Measurements from ENCODE around the gene TNNC2.
A peak's percentile ranks its signal among the peaks of the same experiment; 100 is the strongest.

Gene TNNC2

DNA sequence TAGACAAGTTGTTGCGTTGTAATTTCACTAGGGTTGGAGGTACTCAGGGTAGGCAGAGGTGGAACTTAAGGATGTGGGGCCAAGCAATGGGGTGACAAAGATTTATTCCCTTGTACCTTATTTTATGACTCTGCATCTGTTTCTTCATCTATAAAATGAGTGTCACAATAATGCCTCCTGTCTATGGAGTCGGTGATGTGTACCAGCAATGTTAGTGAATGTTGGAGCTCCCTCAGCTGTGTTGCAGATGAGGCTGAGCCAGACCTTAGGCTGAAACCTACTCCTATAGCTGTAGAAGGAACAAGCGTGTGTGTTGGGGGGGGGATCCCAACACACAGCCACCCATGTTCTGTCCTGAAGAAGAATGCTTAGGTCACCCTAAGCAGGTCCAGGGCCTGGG, 10.2 kb downstream of the TNNC2 start:
- H3K4me3 ChIP-seq (ENCODE audit: low read length): no peak overlapping the region
- no peak for DNase-seq (ENCODE audit: low read depth)
- TF ChIP-seq, protein P1, sequence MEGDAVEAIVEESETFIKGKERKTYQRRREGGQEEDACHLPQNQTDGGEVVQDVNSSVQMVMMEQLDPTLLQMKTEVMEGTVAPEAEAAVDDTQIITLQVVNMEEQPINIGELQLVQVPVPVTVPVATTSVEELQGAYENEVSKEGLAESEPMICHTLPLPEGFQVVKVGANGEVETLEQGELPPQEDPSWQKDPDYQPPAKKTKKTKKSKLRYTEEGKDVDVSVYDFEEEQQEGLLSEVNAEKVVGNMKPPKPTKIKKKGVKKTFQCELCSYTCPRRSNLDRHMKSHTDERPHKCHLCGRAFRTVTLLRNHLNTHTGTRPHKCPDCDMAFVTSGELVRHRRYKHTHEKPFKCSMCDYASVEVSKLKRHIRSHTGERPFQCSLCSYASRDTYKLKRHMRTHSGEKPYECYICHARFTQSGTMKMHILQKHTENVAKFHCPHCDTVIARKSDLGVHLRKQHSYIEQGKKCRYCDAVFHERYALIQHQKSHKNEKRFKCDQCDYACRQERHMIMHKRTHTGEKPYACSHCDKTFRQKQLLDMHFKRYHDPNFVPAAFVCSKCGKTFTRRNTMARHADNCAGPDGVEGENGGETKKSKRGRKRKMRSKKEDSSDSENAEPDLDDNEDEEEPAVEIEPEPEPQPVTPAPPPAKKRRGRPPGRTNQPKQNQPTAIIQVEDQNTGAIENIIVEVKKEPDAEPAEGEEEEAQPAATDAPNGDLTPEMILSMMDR (IDR thresholded peaks at IDR 0.05; ENCODE audit: insufficient read depth, low read depth, low read length, missing control alignments): no peak

DNA sequence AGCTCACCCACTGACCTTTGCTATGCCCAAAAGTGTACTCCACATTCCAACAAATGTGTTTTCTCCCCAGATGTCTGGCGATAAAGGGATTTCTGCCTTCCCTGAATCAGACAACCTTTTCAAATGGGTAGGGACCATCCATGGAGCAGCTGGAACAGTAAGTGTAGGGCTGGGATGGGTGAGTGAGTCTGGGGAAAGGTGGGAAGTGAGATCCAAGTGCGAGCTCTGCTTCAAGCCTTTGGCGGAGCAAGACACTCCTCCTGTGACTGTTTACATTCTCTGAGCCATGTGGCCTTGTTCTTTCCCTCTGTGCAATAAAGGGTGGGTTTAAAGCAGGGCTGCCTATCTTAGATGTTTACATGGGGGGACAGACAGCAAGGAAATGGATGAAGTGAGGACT, 12.8 kb downstream of the TNNC2 start:
- H3K4me3 ChIP-seq (ENCODE audit: low read length): no peak overlapping the region
- TF ChIP-seq, protein P1 (IDR thresholded peaks at IDR 0.05; ENCODE audit: insufficient read depth, low read depth, low read length, missing control alignments): no peak
- DNase-seq (ENCODE audit: low read depth): no peak

DNA sequence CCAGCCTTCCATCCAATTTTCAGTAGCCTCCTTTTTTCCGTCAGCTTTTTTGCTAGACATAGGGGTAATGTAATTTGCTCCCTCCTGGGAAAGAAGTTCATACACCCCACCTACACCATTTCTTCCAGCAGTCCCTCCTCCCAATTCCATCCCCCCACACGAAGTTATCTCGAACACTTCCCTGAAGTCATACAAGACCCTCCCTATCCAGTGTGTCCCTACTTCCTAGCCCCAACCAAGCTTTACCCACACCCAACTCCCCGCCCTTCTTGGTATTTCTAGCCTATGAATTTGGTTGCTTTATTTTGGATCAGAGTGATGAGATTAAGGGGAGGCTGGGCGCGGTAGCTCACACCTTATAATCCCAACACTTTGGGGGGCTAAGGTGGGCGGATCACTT, 13.6 kb downstream of the TNNC2 start:
- TF ChIP-seq, protein P1 (IDR thresholded peaks at IDR 0.05; ENCODE audit: insufficient read depth, low read depth, low read length, missing control alignments): no peak
- peak overlapping the region; percentile 74 for H3K4me3 ChIP-seq (ENCODE audit: low read length)

DNA sequence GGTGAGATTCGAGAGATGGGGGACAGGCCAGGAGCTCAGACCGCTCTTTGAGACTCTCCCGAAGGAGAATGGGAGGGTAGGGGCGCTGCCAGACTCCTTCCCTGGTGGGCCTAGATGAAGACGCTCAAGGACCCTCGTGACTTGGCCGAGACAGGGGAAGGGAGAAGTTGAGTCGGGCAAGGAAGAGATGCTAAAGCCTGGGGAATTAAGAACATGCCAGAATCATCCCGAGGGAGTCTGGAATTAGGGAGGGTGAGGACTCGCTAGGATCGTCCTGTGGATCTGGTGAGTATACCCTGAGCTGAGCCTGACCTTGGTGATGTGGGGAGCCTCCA, 14.1 kb downstream of the TNNC2 start:
- DNase-seq (ENCODE audit: low read depth): no peak
- peak overlapping the region; percentile 74 for H3K4me3 ChIP-seq (ENCODE audit: low read length)
- TF ChIP-seq, protein P1 (IDR thresholded peaks at IDR 0.05; ENCODE audit: insufficient read depth, low read depth, low read length, missing control alignments): no peak

More for the DNA sequence above, 13.6 kb downstream of the TNNC2 start:
- no peak for DNase-seq (ENCODE audit: low read depth)

DNA sequence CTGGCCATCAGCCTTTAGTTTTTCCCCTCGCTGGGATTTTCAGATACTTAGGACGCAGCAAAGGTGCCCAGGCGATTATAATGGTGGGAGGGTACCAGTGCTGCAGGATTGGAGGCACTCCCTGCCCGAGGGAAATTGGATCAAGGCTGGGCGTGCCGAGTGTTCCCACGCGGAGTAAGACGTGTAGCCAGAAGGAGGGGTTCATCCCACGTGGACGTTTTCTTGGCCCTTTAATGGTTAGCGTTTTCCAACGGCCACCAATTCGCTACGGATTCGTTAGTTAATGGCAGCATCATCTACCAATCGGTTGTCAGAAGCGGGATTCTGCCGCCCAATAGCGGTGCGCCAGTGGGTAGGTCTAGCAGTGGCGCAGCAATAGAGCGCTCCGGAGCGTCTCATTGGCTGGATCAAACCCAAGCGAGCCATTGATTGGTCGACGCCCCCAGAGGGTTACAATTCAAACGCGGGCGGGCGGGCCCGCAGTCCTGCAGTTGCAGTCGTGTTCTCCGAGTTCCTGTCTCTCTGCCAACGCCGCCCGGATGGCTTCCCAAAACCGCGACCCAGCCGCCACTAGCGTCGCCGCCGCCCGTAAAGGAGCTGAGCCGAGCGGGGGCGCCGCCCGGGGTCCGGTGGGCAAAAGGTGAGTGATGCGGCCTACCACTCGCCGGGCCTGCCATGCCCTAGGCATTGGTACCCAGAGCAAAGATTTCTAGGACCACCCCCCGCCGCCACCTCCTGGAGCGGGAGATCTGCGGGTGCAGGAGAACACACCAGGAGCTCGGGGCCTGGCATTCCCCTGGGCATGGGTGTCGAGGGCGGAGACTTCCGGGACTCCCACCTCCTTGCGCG, 14.7 kb downstream of the TNNC2 start, which contains the start of gene UBE2C:
UBE2C (plus strand) TSS at position 488 of the 849 bp plus-strand sequence; CDS start at position 540, 52 bp downstream.
- DNase-seq (ENCODE audit: low read depth): peak; percentile 100
- TF ChIP-seq, protein P1 (IDR thresholded peaks at IDR 0.05; ENCODE audit: insufficient read depth, low read depth, low read length, missing control alignments): no peak

DNA sequence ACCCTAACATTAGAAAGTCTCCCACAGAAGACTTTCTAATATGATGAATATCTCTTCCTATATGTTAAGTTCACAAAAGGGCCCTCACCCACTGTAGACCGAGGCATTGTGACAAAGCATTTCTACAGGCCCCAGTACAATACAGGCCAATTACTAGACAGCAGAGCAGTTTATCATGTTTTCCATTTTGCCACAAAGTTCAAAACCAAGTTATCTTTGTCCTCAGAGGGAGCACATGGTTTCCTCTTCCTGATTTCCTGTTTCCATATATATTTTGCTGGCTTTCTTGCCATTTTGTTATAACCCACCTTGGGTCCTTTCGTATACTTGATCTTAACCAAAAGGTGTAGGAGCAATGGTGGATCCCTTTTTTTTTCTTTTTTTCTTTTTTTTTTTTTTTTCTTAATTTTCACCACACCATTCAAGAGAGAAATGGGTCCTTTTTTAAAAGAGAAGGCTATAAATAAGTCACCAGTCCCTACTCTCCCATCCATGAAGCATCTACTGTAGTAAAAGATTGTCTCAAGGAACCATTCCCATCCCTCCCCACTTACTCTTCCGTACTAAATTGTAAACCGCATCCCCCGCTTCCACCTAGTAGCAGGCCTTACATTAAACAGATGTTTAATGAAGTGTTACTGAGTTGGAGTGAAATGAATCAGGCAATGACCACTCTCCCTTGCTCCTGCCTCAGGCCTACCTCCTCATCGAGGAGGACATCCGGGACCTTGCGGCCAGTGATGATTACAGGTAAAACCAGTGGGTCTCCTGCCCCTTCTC, 16.7 kb downstream of the TNNC2 start:
- TF ChIP-seq, protein P1 (IDR thresholded peaks at IDR 0.05; ENCODE audit: insufficient read depth, low read depth, low read length, missing control alignments): no peak
- H3K4me3 ChIP-seq (ENCODE audit: low read length): no peak overlapping the region
- DNase-seq (ENCODE audit: low read depth): no peak

More for the DNA sequence above, 14.7 kb downstream of the TNNC2 start, which contains the start of gene UBE2C:
- peak within 1 kb of the TSS; percentile 74 for H3K4me3 ChIP-seq (ENCODE audit: low read length)
